Omental fat pad (tissue), 4 donors: Measurements from ENCODE around the gene RPL19. TPM values are rescaled to one million over a fixed set of nuclear protein-coding genes. Genes with fewer than 3 reads are reported as not detected.

Experiments
- ATAC-seq: fragments of 150-250 bp; one replicate; pipeline ENCODE4 v1.9.1; 2016; ENCODE audit warnings: mild to moderate bottlenecking, moderate library complexity; ENCODE audit not compliant: low FRiP score
- DNase-seq: peaks from one replicate; pipeline ENCODE4 v3.0.0-alpha.2; 2019; ENCODE audit warnings: low spot score
- total RNA-seq, 4 donors: library from RNA; depleted of rRNA; stranded (reverse); fragments of >200 nt; gene quantifications; one replicate each; pipeline ENCODE4 v1.1.0, GENCODE V29; 2016
- TF ChIP-seq, protein P1 (sequence below), 3 donors: fragments of 450-650 bp; IDR thresholded peaks; one replicate each; pipeline ENCODE4 v1.5.1; 2016 to 2017; ENCODE audit warnings: antibody characterized with exemption in 3 of 3, mild to moderate bottlenecking in 3 of 3, moderate library complexity in 2 of 3

Gene RPL19
- total RNA-seq, 4 donors from 2014 or later, result 2,414 to 2,833 (median 2,579) TPM

DNA sequence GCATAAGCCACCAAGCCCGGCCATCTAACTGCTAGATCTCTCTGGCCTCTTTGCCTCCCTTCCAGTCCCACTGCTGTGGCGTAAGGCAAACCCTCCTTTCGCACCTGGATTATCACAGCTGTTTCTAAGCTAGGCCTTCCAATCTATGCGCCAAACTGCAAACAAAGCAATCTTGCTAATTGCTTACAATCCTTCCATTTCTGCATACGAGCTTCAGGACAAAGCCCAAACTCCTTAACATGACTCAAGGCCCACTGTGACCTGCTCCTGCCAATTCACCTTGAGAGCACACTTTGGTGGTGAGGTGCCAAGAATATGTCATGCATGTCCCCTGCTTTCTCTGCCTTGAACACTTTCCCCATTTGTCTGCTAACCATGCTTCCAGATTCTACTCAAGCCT is 28.1 kb upstream of the RPL19 start:
- ATAC-seq, result no peak
- DNase-seq, result no peak
- TF ChIP-seq, protein P1, sequence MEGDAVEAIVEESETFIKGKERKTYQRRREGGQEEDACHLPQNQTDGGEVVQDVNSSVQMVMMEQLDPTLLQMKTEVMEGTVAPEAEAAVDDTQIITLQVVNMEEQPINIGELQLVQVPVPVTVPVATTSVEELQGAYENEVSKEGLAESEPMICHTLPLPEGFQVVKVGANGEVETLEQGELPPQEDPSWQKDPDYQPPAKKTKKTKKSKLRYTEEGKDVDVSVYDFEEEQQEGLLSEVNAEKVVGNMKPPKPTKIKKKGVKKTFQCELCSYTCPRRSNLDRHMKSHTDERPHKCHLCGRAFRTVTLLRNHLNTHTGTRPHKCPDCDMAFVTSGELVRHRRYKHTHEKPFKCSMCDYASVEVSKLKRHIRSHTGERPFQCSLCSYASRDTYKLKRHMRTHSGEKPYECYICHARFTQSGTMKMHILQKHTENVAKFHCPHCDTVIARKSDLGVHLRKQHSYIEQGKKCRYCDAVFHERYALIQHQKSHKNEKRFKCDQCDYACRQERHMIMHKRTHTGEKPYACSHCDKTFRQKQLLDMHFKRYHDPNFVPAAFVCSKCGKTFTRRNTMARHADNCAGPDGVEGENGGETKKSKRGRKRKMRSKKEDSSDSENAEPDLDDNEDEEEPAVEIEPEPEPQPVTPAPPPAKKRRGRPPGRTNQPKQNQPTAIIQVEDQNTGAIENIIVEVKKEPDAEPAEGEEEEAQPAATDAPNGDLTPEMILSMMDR (IDR thresholded peaks at IDR 0.05), result no peak

DNA sequence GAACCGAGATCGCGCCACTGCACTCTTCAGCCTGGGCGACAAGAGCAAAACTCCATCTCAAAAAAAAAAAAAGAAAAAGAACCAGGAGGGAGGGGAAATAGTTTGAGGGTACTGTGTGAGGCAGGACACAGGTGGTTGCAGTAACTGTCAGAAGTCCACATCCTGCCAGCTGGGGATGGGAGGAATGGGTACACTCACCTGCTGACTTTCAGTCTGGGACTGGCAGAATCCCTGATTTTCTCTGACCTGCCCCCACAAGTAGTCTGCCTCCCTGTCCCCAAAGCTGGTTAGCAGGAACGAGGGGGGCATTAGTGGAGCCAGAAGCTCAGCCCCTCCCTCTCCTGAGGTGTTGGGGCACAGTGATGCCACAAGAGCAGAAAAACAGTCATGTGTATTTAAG is 27.0 kb upstream of the RPL19 start:
- no peak for ATAC-seq
- DNase-seq, result no peak
- TF ChIP-seq, protein P1 (IDR thresholded peaks at IDR 0.05), result no peak

DNA sequence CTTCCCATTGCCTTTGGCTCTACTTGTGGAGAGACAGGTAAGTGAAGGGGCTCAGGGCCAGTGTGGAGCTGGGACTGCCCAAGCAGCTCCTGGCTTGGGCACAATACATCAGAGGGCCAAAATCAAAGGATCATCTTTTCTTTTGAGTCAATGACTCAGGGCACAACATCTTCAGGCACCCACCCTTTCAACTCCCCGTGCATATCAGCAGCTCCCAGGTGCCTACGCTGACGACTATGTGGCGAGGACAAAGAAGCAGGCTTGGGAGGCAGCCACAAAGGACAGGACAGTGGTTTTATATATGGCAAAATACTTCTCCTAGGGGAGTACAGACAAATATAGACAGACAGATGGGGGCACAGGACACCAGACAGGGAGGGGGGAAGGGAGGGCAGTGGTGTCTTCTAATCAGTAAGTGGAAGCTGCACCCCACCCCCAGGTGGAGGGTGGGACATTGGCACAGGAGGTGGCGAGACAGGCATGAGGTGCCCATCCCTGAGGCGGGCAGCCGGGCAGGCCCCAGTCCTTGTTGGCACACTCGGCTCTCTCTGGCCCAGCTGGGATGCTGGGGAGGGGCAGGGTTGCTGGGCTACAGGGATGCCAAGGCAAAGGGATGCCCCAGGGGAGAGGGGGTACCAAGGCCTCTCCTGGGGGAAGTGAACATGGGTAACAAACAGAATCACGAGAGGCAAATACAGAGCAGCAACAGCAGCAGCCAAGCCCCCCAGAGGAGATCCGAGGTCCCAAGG is 26.4 kb upstream of the RPL19 start:
- DNase-seq (no peak), ATAC-seq (no peak)
- TF ChIP-seq, protein P1 (IDR thresholded peaks at IDR 0.05), result no peak

DNA sequence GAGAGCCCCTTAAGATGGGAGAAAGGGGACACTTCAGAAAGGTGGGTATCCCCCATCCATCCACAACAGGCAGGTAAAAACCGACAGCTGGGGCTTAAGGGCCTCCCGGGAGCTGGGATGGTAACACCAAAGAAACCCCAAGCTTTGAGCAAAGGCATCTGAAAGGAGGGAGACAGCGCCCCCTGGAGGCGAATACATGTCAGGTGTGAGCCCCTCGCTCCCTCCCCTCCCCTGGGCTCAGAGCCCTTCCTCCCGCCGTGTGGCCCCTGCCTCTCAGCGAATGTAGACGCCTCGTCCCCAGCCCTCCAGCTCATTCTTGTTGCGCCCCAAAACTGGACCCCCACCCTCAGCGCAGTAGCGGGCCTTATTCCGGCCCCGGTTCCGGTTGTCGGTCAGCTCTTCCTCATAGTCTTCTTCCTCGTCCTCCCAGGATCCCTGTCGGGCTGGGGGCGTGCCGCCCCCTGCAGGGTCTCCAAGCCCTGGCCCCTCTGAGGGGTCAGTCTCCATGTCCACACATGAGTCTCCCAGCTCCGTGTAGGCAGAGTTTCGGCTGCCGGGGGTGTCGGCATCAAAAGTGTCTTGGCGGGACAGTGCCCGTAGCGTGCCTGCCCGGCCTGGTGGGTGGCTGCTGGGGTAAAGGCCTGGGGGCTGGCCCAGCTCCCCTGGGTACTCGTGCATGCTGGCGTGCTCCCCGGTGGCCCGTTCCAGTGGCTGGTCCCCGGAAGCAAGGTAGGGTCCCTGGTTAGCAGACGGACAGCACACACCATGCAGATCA is 25.0 kb upstream of the RPL19 start:
- ATAC-seq (no peak), DNase-seq (peak; percentile 60)
- TF ChIP-seq, protein P1 (IDR thresholded peaks at IDR 0.05), result peak in 2 of 3 donors; percentile 12 to 37

DNA sequence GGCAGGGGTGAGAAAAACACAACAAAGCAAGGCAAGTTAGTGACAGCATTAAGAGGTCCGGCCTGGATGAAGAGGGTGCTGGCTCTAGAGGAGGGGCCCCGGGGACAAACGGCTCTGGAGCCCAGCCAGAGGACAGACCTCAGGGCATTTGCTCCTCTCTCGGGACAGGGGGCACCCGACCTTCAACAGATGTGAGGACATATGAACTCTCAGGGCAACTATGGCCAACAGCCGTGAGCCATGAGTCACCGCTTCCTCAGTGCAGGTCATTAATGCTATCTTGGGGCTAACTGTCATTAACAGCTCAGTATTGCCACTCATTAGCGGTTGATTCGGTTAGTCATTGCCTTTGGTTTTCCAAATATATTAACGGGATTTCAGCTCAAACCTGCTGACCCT is 24.4 kb upstream of the RPL19 start:
- TF ChIP-seq, protein P1 (IDR thresholded peaks at IDR 0.05), result no peak
- DNase-seq (no peak), ATAC-seq (no peak)

DNA sequence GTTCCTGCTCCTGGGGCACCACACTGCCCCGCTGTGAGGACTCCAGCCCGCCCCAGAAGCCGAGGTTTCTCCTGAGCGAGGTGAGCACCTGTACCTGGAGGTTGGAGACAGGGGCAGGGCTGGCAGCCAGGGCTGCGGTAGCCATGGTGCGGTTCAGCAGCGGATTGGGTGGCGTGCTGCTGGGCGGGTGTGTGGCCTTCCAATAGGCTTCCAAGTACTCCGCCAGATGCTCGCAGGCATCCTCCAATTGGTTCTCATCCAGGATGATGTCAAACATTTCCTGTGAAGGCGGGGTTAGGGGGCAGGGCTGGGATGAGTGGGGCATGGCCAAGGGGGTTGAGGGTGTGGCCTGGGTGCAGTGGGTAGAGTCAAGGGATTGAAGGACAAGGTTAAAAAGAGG is 22.8 kb upstream of the RPL19 start:
- DNase-seq, result no peak
- ATAC-seq, result no peak
- TF ChIP-seq, protein P1 (IDR thresholded peaks at IDR 0.05), result no peak
